ENCODE data around the gene IL18BP. TPM values are rescaled to one million over a fixed set of nuclear protein-coding genes. Genes with fewer than 3 reads are reported as not detected.
A peak's percentile ranks its signal among the peaks of the same experiment; 100 is the strongest.

The IL18BP gene
- total and polyA plus RNA-seq, 9 of the 15 experiments (the other 6 are each of a cell fraction or from before 2014, with no cell fraction given): 0.34 to 9.4 (median 3.2) TPM

DNA sequence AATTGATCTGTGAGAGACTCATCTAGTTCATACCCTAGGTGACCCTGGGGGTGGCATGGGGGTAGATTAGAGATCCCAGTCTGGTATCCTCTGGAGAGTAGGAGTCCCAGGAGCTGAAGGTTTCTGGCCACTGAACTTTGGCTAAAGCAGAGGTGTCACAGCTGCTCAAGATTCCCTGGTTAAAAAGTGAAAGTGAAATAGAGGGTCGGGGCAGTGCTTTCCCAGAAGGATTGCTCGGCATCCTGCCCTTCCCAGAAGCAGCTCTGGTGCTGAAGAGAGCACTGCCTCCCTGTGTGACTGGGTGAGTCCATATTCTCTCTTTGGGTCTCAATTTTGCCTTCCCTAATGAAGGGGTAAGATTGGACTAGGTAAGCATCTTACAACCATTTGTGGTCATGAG is 653 bp downstream of the IL18BP start:
- H3K4me3 ChIP-seq: no peak overlapping the region
- H3K9me3 ChIP-seq (replicated peaks; ENCODE audit: control insufficient read depth, insufficient read depth, low read depth, low read length): no peaks in the 10 kb centered on the region
- no peaks in the 10 kb centered on the region for H3K79me2 ChIP-seq (ENCODE audit: control insufficient read depth, insufficient read depth, low read length)
- peak overlapping the region; percentile 34 for H3K27ac ChIP-seq (ENCODE audit: extremely low read depth, low read depth, low read length)
- H4K20me1 ChIP-seq (replicated peaks; ENCODE audit: control insufficient read depth, insufficient read depth, low read length): peaks cover 10% of the 10 kb centered on the region
- H3K36me3 ChIP-seq (ENCODE audit: control insufficient read depth, insufficient read depth, low read length): peaks cover 65% of the 10 kb centered on the region; the same call in 2 of the 3 replicates
- ChIA-PET CTCF (ENCODE audit: low intra/inter-chr PET ratio) (no interaction called here), POLR2A (interaction anchor here (0.7 to 2.1 kb wide), 6 partner anchors 10 to 287 kb away, joined by 3 to 10 read pairs (median 4); no protein-coding TSS in a partner anchor)
- DNase-seq (ENCODE audit: extremely low read depth in 1 of 4, low spot score in 3 of 4) (no peak), ATAC-seq (no peak), FAIRE-seq (no peak)
- in situ Hi-C loops (cut with MboI) (no loop called here), intact Hi-C loops (cut with micrococcal nuclease) (loop anchor here (5.0 kb wide), 1 partner anchor 137 kb away; no protein-coding TSS in a partner anchor)
- TF ChIP-seq, protein P1, sequence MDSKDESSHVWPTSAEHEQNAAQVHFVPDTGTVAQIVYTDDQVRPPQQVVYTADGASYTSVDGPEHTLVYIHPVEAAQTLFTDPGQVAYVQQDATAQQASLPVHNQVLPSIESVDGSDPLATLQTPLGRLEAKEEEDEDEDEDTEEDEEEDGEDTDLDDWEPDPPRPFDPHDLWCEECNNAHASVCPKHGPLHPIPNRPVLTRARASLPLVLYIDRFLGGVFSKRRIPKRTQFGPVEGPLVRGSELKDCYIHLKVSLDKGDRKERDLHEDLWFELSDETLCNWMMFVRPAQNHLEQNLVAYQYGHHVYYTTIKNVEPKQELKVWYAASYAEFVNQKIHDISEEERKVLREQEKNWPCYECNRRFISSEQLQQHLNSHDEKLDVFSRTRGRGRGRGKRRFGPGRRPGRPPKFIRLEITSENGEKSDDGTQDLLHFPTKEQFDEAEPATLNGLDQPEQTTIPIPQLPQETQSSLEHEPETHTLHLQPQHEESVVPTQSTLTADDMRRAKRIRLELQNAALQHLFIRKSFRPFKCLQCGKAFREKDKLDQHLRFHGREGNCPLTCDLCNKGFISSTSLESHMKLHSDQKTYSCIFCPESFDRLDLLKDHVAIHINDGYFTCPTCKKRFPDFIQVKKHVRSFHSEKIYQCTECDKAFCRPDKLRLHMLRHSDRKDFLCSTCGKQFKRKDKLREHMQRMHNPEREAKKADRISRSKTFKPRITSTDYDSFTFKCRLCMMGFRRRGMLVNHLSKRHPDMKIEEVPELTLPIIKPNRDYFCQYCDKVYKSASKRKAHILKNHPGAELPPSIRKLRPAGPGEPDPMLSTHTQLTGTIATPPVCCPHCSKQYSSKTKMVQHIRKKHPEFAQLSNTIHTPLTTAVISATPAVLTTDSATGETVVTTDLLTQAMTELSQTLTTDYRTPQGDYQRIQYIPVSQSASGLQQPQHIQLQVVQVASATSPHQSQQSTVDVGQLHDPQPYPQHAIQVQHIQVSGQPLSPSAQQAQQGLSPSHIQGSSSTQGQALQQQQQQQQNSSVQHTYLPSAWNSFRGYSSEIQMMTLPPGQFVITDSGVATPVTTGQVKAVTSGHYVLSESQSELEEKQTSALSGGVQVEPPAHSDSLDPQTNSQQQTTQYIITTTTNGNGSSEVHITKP (IDR thresholded peaks at IDR 0.05; ENCODE audit: partially characterized antibody): peak; percentile 14
- no peak for TF ChIP-seq RB1 (IDR thresholded peaks at IDR 0.05; ENCODE audit: low read depth)
- TF ChIP-seq ZNF316 (IDR thresholded peaks at IDR 0.05): no peak
- TF ChIP-seq HDAC3 (IDR thresholded peaks at IDR 0.05; ENCODE audit: borderline replicate concordance, partially characterized antibody): no peak
- TF ChIP-seq ZNF175 (CRISPR knock-in tag; IDR thresholded peaks at IDR 0.05; ENCODE audit: low read depth): 0 out of 2 replicates have a peak, but pooled peaks have one; percentile 29
- no peak for TF ChIP-seq OTX1 (CRISPR knock-in tag; IDR thresholded peaks at IDR 0.05)
- no peak for TF ChIP-seq EZH2 (IDR thresholded peaks at IDR 0.05; ENCODE audit: borderline replicate concordance, low read depth, low read length)
- TF ChIP-seq PCBP1 (IDR thresholded peaks at IDR 0.05; ENCODE audit: low read depth, low read length, poor library complexity, severe bottlenecking): no peak
- no peak for TF ChIP-seq CBFA2T3 (IDR thresholded peaks at IDR 0.05)
- no peak for TF ChIP-seq IRF2 (CRISPR knock-in tag; IDR thresholded peaks at IDR 0.05)
- TF ChIP-seq ELF4 (CRISPR knock-in tag; IDR thresholded peaks at IDR 0.05): no peak
- 5% methylated on average over 2 of the region's 2 CpGs for WGBS (ENCODE audit: insufficient coverage, low coverage, missing lambda C conversion rate)
- H3K27me3 ChIP-seq (ENCODE audit: control insufficient read depth in 2 of 2, insufficient read depth in 2 of 2, low read length in 2 of 2): no peaks in the 10 kb centered on the region
- H3K9me1 ChIP-seq (ENCODE audit: control insufficient read depth, insufficient read depth, low read length): peaks cover 14% of the 10 kb centered on the region
- H3K4me2 ChIP-seq (ENCODE audit: insufficient read depth, low read length): peak overlapping the region; percentile 42; the same call in 1 of the 2 replicates
- H3K9ac ChIP-seq (ENCODE audit: insufficient read depth in 1 of 2, low read depth in 2 of 2, low read length in 2 of 2): peak overlapping the region; percentile 30 to 59; a peak in 2 of 4 replicates
- H2AFZ ChIP-seq (ENCODE audit: low read depth, low read length): no peak overlapping the region
- peaks cover 46 to 73% of the 10 kb centered on the region in 2 experiments for H3K4me1 ChIP-seq (replicated peaks in 1 of 2; ENCODE audit: control insufficient read depth in 2 of 2, insufficient read depth in 2 of 2, low read length in 2 of 2)
- BruUV-seq (replicated peaks): no TSS peak
